T-helper 2 cell (primary cell): Measurements from ENCODE around the gene ARPP21.
"Not testable (repeated sequence)": the region's sequence is repeated elsewhere in the genome, so short reads cannot be mapped to it uniquely, and the experiment has no call there.

ENCODE experiments used
- DNase-seq, 5 experiments: peaks; one replicate each; pipeline versions ENCODE4 v3.0.0 to v3.0.0-alpha.2; 2012 to 2022

Gene ARPP21

DNA sequence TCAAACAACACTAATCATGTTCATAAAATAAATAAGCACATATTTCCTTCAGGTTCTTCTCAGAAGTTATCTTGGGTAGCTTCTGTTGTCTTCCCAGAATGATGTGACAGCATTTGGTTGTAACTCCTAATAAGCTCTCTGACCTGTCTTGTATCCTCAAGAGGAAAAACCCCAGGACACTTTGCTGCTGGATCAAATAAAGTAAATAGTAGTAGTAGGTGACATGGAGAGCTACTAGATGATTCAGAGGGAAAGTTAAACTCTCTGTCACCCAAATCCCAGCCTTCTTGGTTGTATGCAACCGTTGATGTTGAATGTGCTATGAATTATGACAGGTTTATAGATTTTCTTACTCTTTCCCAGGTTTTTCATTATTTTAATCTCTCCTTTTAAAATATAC lies 143.0 kb downstream of the ARPP21 start:
- no peak for DNase-seq

DNA sequence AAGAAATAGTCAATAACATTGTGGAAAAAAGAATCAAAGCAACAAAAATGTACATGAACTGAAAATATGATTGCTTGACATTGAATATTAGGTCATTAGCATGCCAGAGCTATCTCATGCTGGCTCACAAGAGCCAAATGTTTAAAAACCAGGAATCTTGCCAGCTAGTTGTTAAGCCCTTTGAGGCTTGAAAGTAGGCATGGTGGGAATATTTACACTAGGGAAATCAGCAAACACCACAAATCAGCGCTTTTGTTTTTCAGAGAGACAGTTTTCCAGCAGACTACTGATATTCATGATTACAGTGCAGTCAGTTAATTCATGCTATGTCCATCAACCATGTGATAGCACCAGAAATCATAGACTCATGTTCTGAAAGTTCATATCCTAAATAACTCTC lies 144.8 kb downstream of the ARPP21 start:
- no peak for DNase-seq

DNA sequence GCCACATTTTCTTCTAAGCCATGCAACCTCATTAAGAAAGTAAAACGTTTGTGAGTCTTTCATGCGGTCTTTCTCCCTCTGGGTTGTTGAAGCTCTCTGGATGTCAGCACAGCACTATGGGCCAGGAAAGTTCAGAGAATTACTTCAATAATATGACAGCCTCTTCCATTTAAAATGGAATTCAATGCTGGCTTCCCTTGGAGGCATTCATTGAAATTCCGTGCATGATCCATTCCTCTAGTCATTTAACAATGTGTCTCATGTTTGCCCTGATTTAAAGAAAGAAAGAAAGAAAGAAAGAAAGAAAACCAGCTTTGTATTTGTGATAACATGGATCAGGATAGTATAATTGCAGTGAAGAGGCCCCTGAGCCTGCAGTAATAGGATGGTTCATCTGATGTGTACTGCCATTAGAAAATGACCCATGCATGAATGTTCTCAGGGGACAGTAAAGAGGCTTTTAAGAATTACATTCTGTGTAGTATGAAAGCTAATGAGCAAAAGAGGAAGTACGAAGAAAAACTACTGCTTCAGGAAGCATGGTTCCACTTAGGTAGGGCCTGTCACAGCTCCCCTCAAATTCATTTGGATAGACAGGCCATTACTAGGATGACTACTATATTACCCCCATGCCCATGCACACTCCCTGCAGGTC lies 146.0 kb downstream of the ARPP21 start:
- no peak for DNase-seq

DNA sequence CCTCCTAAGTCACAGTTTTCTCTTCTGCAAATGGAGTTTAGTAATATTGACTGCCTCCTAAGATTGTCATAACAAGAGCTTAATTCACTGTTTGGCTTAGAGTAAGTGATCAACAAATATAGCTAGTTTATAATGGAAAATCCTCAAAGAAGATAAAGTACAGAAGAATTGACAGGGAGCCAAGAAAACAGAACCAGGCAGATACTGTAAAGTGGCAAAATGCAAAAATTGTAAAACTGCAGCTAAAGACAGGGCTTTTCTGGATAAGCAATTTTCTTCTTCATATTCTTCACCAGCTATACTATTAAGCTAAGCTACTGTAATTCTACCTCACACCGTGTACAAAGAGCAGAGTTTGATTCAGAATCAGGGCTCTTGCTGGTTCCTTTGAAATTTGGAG lies 148.6 kb downstream of the ARPP21 start:
- no peak for DNase-seq

DNA sequence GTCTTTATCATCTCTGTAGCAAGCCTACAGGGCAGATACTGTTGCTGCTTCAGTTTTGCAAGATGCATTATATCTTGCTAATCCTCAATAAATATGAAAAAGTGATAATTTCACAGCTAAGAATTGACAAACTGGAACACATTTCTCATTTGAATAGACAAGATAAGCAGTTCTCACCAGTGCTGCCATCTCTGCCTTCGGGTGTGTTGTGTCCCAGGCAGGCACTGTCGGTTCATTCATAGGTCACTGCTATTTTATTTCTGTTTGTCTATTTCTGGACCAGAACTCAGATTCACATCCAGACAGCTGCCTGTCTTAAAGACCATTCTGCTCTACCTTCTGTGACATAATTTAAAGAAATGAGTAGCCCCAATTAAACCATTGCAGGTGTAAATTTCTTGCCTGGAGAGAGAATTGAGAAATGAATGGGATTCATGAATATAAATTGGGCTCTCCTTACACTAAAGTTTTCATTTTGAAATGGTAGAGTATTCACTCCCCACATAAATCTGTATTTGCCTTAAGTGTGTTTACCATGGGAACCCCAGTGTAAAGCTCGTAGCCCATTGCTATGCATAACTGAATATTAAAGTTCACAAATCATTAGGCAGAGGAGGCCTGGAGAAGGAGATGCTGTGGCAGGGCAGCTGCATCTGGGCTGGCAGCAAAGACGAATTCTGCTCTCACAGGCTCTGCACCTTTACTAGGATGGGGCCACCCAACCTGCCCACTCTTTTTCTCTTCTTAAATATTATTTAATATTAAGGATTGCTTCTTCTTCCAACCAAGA lies 149.9 kb downstream of the ARPP21 start:
- no peak for DNase-seq

DNA sequence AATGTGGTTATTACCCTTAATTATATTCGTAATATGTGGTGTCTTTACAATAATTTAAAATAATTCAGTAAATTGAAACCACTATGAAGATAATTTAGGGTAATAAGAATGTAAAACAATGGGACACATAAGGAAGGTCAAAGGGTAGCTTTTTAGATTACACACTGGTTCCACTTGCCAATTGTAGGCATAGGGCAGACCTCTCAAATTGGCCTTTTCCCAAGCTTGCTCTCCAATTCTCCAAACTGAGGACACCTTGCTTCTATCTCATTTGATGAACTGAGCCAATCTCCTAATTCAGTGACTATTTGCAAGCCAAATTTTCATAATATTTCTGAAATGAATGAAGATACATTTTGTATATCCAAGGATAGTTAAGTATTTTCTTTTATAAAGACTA lies 151.4 kb downstream of the ARPP21 start:
- DNase-seq = no peak

DNA sequence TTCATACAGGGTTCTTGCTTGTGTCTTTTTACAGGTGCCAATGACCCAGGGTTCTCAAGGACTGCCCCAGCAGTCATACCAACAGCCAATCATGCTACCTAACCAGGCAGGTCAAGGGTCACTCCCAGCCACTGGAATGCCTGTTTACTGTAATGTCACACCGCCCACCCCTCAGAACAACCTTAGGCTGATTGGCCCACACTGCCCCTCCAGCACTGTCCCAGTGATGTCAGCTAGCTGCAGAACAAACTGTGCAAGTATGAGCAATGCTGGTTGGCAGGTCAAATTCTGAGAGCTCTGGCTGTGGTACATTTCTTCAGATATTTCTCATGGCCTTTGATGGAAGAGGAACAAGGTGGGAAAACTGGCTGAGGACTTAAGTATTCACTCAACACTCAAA lies 154.3 kb downstream of the ARPP21 start:
- no peak for DNase-seq

DNA sequence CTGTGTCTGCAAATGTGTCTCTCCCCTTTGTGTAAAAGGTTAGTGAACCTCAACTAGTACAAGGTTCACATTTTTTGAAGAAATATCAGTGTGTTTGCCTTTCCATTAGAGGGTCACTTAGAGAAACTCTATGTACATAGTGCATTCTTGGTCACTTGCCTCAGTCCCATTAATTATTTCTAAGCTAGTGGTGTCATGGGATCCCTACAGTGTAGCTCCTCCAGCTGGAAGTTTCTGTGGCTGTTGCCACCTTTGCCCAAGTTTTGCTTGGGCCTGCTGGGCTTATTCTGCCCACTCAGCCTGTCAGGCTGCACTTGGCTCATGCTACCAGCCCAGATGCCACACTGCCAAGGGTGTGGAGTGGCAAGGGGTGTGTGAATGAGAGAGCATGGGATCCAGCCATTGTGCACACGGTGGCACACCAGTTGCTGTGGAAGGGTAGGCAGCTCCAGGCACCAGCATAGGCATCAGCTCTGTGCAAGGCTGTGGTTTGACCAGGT lies 161.7 kb downstream of the ARPP21 start:
- DNase-seq = no peak

DNA sequence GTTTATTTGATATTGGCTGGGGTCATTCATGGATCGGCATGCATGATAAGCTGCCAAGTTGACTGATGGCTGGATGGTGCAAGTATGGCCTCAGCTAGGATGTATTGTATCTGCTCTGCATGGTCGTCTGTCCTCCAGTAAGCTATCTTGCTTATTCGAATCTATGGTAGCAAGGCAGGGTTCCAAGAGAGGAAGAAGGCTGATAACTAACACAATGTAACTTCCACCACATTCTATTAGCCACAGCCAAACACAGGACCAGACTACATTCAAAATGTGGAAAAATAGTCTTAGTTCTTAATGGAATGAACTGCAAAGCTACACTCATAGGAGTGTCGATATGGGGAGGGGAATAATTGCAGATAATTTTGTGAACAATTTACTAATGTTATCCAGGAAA lies 175.2 kb downstream of the ARPP21 start:
- DNase-seq = no peak

DNA sequence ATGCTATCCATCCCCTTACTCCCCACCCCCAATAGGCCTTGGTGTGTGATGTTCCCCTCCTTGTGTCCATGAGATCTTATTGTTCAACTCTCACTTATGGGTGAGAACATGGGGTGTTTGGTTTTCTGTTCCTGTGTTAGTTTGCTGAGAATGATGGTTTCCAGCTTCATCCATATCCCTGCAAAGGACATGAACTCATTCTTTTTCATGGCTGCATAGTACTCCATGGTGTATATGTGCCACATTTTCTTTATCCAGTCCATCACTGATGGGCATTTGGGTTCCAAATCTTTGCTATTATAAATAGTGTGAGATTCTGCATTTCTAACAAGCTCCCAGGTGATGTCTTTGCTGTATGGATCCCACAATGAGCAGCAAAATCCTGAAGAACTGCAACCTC lies 176.5 kb downstream of the ARPP21 start:
- DNase-seq = not testable (repeated sequence)

DNA sequence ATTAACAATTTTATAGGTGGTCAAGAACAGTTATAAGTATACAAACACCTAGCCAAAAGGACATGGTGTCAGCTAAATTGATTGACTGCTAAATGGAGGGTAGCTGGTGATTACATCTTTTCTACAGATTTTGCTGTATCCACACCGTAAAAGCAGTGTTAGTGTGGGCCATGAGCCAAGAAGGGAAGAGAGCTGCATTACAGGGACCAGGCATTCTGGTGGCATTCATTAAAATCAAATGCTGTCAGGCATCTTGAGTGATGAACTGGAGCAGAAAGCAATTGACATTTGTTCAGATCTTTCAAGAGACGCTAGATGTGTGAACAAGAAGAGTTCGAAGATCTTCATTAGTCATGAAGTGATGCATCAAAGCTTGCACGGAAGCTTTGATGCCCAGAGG lies 177.9 kb downstream of the ARPP21 start:
- no peak for DNase-seq

DNA sequence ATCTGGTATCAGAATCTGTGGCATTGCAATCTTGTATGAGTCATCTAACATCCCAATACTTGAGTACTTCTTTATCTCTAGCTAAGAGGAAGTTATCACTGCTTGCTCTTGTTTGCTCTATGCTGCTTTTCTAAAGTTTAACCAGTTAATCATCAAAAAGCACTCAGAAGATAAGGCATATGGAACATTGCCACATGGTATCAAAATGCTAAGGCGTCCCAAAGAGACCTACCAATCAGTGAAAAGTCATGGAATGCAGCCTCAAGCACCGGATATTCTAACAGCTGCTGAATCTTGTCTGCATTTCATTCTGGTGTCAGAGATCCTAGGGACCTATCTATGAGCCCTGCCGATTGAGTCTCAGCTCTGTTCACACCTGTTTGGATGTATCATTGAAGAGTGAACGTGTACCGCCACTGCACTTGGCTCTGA lies 192.8 kb downstream of the ARPP21 start:
- no peak for DNase-seq
